HUES48 (cell line): Measurements from ENCODE around the gene ITGA2B.

ENCODE experiments used
- H3K27ac ChIP-seq: one replicate; pipeline ENCODE4 v1.7.0; 2013; ENCODE audit warnings: low read depth, low read length, inconsistent platforms
- H3K27me3 ChIP-seq: 2 replicates; pipeline ENCODE4 v1.6.1; 2013; ENCODE audit warnings: mild to moderate bottlenecking, low read length; ENCODE audit not compliant: control insufficient read depth, insufficient read depth
- H3K36me3 ChIP-seq: 2 replicates; pipeline ENCODE4 v1.6.1; 2013; ENCODE audit warnings: low read length; ENCODE audit not compliant: control insufficient read depth, insufficient read depth
- H3K4me1 ChIP-seq: 2 replicates; pipeline ENCODE4 v1.6.1; 2013; ENCODE audit warnings: mild to moderate bottlenecking, low read length; ENCODE audit not compliant: control insufficient read depth, insufficient read depth
- H3K4me3 ChIP-seq: 2 replicates; pipeline ENCODE4 v1.5.1; 2013; ENCODE audit warnings: mild to moderate bottlenecking, low read depth, low read length
- H3K9ac ChIP-seq: 2 replicates; pipeline ENCODE4 v1.6.1; 2013; ENCODE audit warnings: mild to moderate bottlenecking, low read depth, low read length, moderate library complexity
- H3K9me3 ChIP-seq: 2 replicates; pipeline ENCODE4 v1.6.1; 2013; ENCODE audit warnings: low read length; ENCODE audit not compliant: control insufficient read depth, insufficient read depth

The ITGA2B gene

GRCh38 chr17:44387804-44388203 is 1.6 kb downstream of the ITGA2B start:
- Histone ChIP-seq H3K9me3 (no peaks in the 10 kb centered on the region), H3K36me3 (no peaks in the 10 kb centered on the region), H3K27me3 (peaks cover 39% of the 10 kb centered on the region), H3K27ac (no peak overlapping the region), H3K4me3 (no peak overlapping the region), H3K4me1 (peaks cover 4% of the 10 kb centered on the region; the same call in 1 of the 2 replicates), H3K9ac (no peak overlapping the region)

- Histone ChIP-seq H3K4me1 (peaks cover 4% of the 10 kb centered on the region; the same call in 1 of the 2 replicates), H3K27me3 (peaks cover 43% of the 10 kb centered on the region), H3K9ac (no peak overlapping the region), H3K27ac (no peak overlapping the region), H3K9me3 (no peaks in the 10 kb centered on the region), H3K36me3 (no peaks in the 10 kb centered on the region), H3K4me3 (peak overlapping the region; percentile 83)
These were observed 3.3 kb downstream of the ITGA2B start for GRCh38 chr17:44386182-44386525.

- peaks cover 43% of the 10 kb centered on the region for H3K27me3 ChIP-seq
- peaks cover 4% of the 10 kb centered on the region; the same call in 1 of the 2 replicates for H3K4me1 ChIP-seq
- H3K27ac ChIP-seq = no peak overlapping the region
- peak overlapping the region; percentile 31; the same call in 1 of the 2 replicates for H3K9ac ChIP-seq
- no peaks in the 10 kb centered on the region for H3K9me3 ChIP-seq
- H3K36me3 ChIP-seq = no peaks in the 10 kb centered on the region
- H3K4me3 ChIP-seq = peak overlapping the region; percentile 83
These were observed 3.9 kb downstream of the ITGA2B start for GRCh38 chr17:44385287-44386181.

- Histone ChIP-seq H3K4me3 (peak overlapping the region; percentile 83), H3K36me3 (no peaks in the 10 kb centered on the region), H3K27ac (no peak overlapping the region), H3K27me3 (peaks cover 43% of the 10 kb centered on the region), H3K9ac (0 out of 2 replicates have a peak overlapping the region, but pooled peaks have one; percentile 31), H3K4me1 (peaks cover 4% of the 10 kb centered on the region; the same call in 1 of the 2 replicates), H3K9me3 (no peaks in the 10 kb centered on the region)
These were observed 4.6 kb downstream of the ITGA2B start for GRCh38 chr17:44384823-44385286.

- Histone ChIP-seq H3K9me3 (no peaks in the 10 kb centered on the region), H3K27me3 (peaks cover 43% of the 10 kb centered on the region), H3K4me3 (peak overlapping the region; percentile 83), H3K27ac (no peak overlapping the region), H3K36me3 (no peaks in the 10 kb centered on the region), H3K4me1 (peaks cover 4% of the 10 kb centered on the region; the same call in 1 of the 2 replicates), H3K9ac (no peak overlapping the region; the same call in 1 of the 2 replicates)
These were observed 5.1 kb downstream of the ITGA2B start for GRCh38 chr17:44384281-44384822.

GRCh38 chr17:44383861-44384260 is 5.6 kb downstream of the ITGA2B start:
- Histone ChIP-seq H3K9ac (no peak overlapping the region), H3K27me3 (peaks cover 43% of the 10 kb centered on the region), H3K4me3 (no peak overlapping the region), H3K36me3 (no peaks in the 10 kb centered on the region), H3K9me3 (no peaks in the 10 kb centered on the region), H3K27ac (no peak overlapping the region), H3K4me1 (peaks cover 4% of the 10 kb centered on the region; the same call in 1 of the 2 replicates)

- H3K27ac ChIP-seq = no peak overlapping the region
- H3K4me1 ChIP-seq = peaks cover 4% of the 10 kb centered on the region; the same call in 1 of the 2 replicates
- H3K36me3 ChIP-seq = no peaks in the 10 kb centered on the region
- H3K4me3 ChIP-seq = no peak overlapping the region
- H3K27me3 ChIP-seq = peaks cover 43% of the 10 kb centered on the region
- no peaks in the 10 kb centered on the region for H3K9me3 ChIP-seq
- H3K9ac ChIP-seq = no peak overlapping the region
These were observed 6.1 kb downstream of the ITGA2B start for GRCh38 chr17:44383363-44383762.

GRCh38 chr17:44382917-44383316 is 6.5 kb downstream of the ITGA2B start:
- H3K4me3 ChIP-seq = no peak overlapping the region
- peaks cover 43% of the 10 kb centered on the region for H3K27me3 ChIP-seq
- peaks cover 4% of the 10 kb centered on the region; the same call in 1 of the 2 replicates for H3K4me1 ChIP-seq

GRCh38 chr17:44381810-44382305 is 7.6 kb downstream of the ITGA2B start:
- Histone ChIP-seq H3K9me3 (no peaks in the 10 kb centered on the region), H3K27ac (no peak overlapping the region), H3K4me1 (peaks cover 4% of the 10 kb centered on the region; the same call in 1 of the 2 replicates), H3K27me3 (peaks cover 41% of the 10 kb centered on the region), H3K4me3 (no peak overlapping the region), H3K9ac (no peak overlapping the region), H3K36me3 (no peaks in the 10 kb centered on the region)

More at GRCh38 chr17:44382917-44383316, 6.5 kb downstream of the ITGA2B start:
- Histone ChIP-seq H3K9me3 (no peaks in the 10 kb centered on the region), H3K36me3 (no peaks in the 10 kb centered on the region), H3K27ac (no peak overlapping the region), H3K9ac (no peak overlapping the region)

- Histone ChIP-seq H3K27ac (no peak overlapping the region), H3K9me3 (no peaks in the 10 kb centered on the region), H3K4me1 (peaks cover 7% of the 10 kb centered on the region; the same call in 1 of the 2 replicates), H3K27me3 (peaks cover 30% of the 10 kb centered on the region), H3K36me3 (no peaks in the 10 kb centered on the region), H3K9ac (no peak overlapping the region), H3K4me3 (no peak overlapping the region)
These were observed 8.7 kb downstream of the ITGA2B start for GRCh38 chr17:44380767-44381166.
